GM19372 (cell line): Measurements from ENCODE around the gene KCTD19.

ENCODE experiments used
- ATAC-seq: cut with Tn5 transposase; IDR thresholded peaks from one replicate; pipeline ENCODE4 v1.9.1; 2021; ENCODE audit warnings: mild to moderate bottlenecking, low read depth, moderate library complexity; ENCODE audit not compliant: unreplicated experiment

Gene KCTD19

GRCh38 chr16:67284699-67285646 is 41.6 kb downstream of the KCTD19 start:
- no peak for ATAC-seq

GRCh38 chr16:67283826-67284555 is 42.5 kb downstream of the KCTD19 start:
- no peak for ATAC-seq

- no peak for ATAC-seq
Measured at GRCh38 chr16:67283039-67283825, 43.3 kb downstream of the KCTD19 start.

- no peak for ATAC-seq
Measured at GRCh38 chr16:67282447-67282805, 44.1 kb downstream of the KCTD19 start.

- ATAC-seq, result no peak
Measured at GRCh38 chr16:67281536-67282446, 44.8 kb downstream of the KCTD19 start.

GRCh38 chr16:67280090-67281015 is 46.2 kb downstream of the KCTD19 start:
- no peak for ATAC-seq

- peak; percentile 83 for ATAC-seq
Measured at GRCh38 chr16:67279296-67280089, 47.0 kb downstream of the KCTD19 start, which contains the start of gene PLEKHG4. Gene PLEKHG4 (plus strand): TSS chr16:67279532. CDS start chr16:67280045, 513 bp downstream.

GRCh38 chr16:67278773-67279295 is 47.7 kb downstream of the KCTD19 start:
- peak; percentile 40 for ATAC-seq

GRCh38 chr16:67277999-67278772 is 48.4 kb downstream of the KCTD19 start:
- no peak for ATAC-seq

- no peak for ATAC-seq
Measured at GRCh38 chr16:67277294-67277998, 49.1 kb downstream of the KCTD19 start.

- ATAC-seq, result no peak
Measured at GRCh38 chr16:67275321-67275720, 51.2 kb downstream of the KCTD19 start.

- no peak for ATAC-seq
Measured at GRCh38 chr16:67271446-67271845, 55.1 kb downstream of the KCTD19 start.

- no peak for ATAC-seq
Measured at GRCh38 chr16:67270931-67271338, 55.6 kb downstream of the KCTD19 start.

GRCh38 chr16:67269766-67270165 is 56.8 kb downstream of the KCTD19 start:
- ATAC-seq, result no peak

- no peak for ATAC-seq
Measured at GRCh38 chr16:67268136-67268579, 58.4 kb downstream of the KCTD19 start.

- no peak for ATAC-seq
Measured at GRCh38 chr16:67265834-67266233, 60.7 kb downstream of the KCTD19 start.
